HAP-1 (cell line): ENCODE measurements around the gene PTPRG.

Source experiments
- DNase-seq, 2 experiments: peaks; one replicate each; pipeline ENCODE4 v3.0.0-alpha.2; 2016 to 2020; ENCODE audit warnings: low spot score in 2 of 2
- H3K27me3 ChIP-seq: fragments of 250-450 bp; sonication (Bioruptor Pico); 2 replicates; pipeline ENCODE4 v1.5.1; 2020; ENCODE audit warnings: low read depth, mild to moderate bottlenecking, moderate library complexity
- H3K36me3 ChIP-seq: fragments of 250-450 bp; sonication (Bioruptor Pico); replicated peaks from 2 replicates; pipeline ENCODE4 v1.5.1; 2020; ENCODE audit warnings: mild to moderate bottlenecking
- H3K4me1 ChIP-seq: fragments of 250-450 bp; sonication (Bioruptor Pico); 2 replicates; pipeline ENCODE4 v1.5.1; 2020; ENCODE audit warnings: mild to moderate bottlenecking
- H3K4me3 ChIP-seq: fragments of 250-450 bp; sonication (Bioruptor Pico); 2 replicates; pipeline ENCODE4 v1.5.1; 2020; ENCODE audit warnings: mild to moderate bottlenecking, moderate library complexity
- H3K9me3 ChIP-seq: fragments of 250-450 bp; sonication (Bioruptor Pico); 2 replicates; pipeline ENCODE4 v1.5.1; 2020; ENCODE audit warnings: mild to moderate bottlenecking, moderate library complexity
- in situ Hi-C: fragments of 300-500 bp; cut with MboI; formaldehyde crosslinking; loops from 3 replicates; pipeline ENCODE4 v1.14.3; 2020; ENCODE audit warnings: low sequenced_read_pairs, inconsistent platforms, mixed read lengths

Gene PTPRG

DNA sequence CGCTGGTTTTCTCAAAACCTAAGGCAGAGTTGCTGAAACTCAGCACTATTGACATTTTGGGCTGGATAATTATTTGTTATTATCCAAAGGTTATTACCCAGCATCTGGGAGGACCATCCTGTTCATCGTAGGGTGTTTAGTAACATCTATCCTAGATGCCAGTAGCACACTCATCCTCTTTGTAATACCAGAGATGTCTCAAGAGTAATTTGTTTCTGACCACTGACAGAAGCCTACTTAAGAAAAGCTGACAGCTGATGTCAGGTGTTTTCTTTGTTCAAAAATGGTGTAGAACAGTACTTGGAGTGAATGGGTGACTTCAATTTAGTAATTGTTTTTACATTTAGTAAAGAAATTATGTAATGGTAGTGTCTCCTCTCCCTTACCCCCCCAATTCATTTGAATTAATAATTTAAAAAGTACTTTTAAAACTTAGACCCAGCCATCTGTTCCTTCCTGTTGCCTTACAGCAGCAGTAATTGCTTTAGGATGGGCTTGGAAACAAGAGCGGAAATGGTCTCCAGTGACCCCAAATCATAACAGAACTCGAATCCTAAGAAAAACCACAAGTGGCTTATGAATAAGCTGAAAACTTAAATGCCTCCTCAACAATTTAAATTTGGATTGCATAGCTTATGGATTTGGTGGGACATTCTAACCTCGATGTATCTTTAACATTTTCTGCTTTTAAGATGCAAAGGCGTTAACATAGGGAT is 105.4 kb downstream of the PTPRG start:
- Histone ChIP-seq H3K27me3 (no peaks in the 10 kb centered on the region), H3K4me3 (no peak overlapping the region), H3K9me3 (no peaks in the 10 kb centered on the region), H3K4me1 (no peaks in the 10 kb centered on the region), H3K36me3 (no peaks in the 10 kb centered on the region)
- no peak for DNase-seq
- in situ Hi-C loops = no loop called here

DNA sequence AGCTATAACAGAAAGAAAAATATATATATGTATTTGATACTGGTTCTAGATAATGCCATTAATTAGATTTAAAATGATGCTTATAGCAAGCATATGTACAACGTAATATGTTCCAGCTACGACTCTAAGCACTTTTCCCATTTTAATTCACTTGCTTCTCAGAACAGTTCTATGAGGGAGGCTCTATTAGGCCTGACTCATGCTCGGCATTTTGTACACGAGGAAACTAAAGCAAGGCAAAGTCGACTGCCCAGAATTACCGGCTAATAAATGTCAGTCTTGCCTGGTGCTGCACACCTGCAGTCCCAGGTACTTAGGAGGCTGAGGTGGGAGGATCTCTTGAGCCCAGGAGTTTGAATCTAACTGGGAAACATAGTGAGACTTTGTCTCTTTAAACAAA is 106.0 kb downstream of the PTPRG start:
- Histone ChIP-seq H3K4me1 (no peaks in the 10 kb centered on the region), H3K27me3 (no peaks in the 10 kb centered on the region), H3K36me3 (no peaks in the 10 kb centered on the region), H3K4me3 (no peak overlapping the region), H3K9me3 (no peaks in the 10 kb centered on the region)
- DNase-seq = no peak
- in situ Hi-C loops = no loop called here

DNA sequence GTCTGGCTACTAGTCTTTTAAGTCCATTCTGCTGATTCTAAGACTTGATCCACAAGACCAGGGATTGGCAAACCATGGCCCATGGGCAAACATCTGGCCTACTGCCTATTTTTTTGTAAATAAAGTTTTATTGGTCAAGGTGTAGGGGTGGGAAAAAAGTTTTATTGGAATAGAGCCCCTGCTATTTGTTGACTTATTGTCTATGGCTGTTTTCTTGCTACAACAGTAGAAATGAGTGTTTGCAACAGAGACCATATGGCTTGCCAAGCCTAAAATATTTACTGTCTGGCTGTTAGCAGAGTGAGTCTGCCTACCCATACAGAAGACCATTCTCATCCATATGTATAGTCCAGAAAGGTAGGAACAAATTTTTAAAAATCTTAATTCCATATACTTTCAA is 106.4 kb downstream of the PTPRG start:
- H3K9me3 ChIP-seq = no peaks in the 10 kb centered on the region
- no peaks in the 10 kb centered on the region for H3K27me3 ChIP-seq
- H3K36me3 ChIP-seq = no peaks in the 10 kb centered on the region
- H3K4me3 ChIP-seq = no peak overlapping the region
- in situ Hi-C loops = no loop called here
- H3K4me1 ChIP-seq = no peaks in the 10 kb centered on the region
- no peak for DNase-seq

DNA sequence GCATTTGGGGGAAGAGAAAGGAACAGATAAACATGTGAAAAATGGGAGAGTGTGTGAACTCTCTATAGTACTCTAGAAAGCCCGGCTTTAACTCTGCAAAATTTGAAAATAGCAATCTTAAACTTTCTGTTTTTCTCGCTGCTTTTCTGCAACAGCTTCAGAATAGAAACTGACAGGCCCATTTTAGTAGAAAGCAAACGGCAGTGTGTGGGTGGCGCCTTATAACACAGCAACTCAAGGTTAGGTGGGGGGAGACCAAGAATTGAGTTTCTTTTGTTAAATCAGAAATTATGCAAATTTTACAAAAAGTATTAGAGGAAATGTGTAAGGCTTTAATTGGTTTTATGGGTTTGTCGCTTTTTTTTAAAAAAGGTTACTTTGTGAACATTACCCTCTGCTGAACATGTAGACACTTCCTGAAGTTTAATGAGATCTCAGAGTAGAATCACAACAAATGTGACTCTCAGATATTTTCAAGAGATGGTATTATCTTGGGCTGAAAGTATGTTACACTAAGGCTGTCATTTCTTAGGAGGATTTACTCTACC is 107.0 kb downstream of the PTPRG start:
- Histone ChIP-seq H3K4me3 (no peak overlapping the region), H3K9me3 (no peaks in the 10 kb centered on the region), H3K36me3 (peaks cover 2% of the 10 kb centered on the region; the same call in 1 of the 2 replicates), H3K27me3 (no peaks in the 10 kb centered on the region), H3K4me1 (no peaks in the 10 kb centered on the region; the same call in 1 of the 2 replicates)
- in situ Hi-C loops = no loop called here
- no peak for DNase-seq

DNA sequence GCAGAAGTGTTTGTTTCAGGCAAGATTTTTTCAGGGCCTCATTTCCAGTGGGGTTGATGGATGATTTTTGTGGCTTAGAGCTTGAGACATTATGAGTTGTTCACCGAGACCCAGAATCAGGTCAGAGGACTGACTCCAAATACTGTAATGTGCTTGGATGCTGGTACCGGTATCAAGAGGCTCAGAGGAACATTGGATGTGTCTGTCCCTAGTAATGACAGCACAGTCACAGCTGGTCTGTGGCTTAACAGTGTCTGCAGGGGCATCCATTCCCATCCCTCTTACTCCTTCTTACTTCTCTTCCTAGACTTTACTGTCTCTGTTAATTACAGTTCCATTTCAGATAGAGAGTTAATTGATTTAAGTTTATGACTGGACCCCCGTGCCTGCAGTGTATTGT is 107.8 kb downstream of the PTPRG start:
- DNase-seq = no peak
- H3K9me3 ChIP-seq = no peaks in the 10 kb centered on the region
- no peaks in the 10 kb centered on the region; the same call in 1 of the 2 replicates for H3K4me1 ChIP-seq
- no peak overlapping the region for H3K4me3 ChIP-seq
- no peaks in the 10 kb centered on the region for H3K27me3 ChIP-seq
- in situ Hi-C loops = no loop called here
- H3K36me3 ChIP-seq = peaks cover 2% of the 10 kb centered on the region; the same call in 1 of the 2 replicates

DNA sequence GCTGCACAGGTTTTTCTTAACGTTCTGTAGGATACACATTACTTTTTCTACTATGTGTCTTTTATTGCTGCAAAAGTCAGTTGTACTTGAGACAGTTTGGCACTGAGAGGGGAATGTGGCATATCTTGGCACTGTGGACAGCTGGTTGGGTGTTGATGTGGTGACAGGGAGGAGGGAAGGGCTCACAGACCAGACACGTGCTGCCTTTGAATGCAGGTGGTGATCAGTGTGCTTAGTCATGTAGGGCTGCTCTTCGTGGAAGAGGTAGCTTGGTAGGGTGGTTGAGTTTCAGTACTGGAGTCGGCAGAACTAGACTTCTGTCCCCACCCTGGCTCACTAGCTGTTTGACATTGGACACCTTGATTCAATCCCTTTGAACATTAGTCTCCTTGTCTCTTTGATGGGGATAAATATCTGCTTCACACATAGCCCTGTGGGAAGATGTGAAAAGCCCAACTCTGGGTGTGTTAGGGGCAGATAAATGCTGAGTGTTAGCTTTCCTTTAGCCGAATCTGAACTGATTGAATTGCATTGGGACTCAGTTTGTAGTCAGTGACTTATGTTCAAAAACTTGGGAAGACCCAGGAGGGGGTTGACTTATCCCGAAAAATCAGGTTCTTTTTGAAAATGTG is 108.4 kb downstream of the PTPRG start:
- DNase-seq = no peak
- H3K4me1 ChIP-seq = peaks cover 3% of the 10 kb centered on the region
- in situ Hi-C loops = no loop called here
- H3K27me3 ChIP-seq = no peaks in the 10 kb centered on the region
- no peaks in the 10 kb centered on the region for H3K9me3 ChIP-seq
- H3K4me3 ChIP-seq = no peak overlapping the region
- peaks cover 2% of the 10 kb centered on the region; the same call in 1 of the 2 replicates for H3K36me3 ChIP-seq

DNA sequence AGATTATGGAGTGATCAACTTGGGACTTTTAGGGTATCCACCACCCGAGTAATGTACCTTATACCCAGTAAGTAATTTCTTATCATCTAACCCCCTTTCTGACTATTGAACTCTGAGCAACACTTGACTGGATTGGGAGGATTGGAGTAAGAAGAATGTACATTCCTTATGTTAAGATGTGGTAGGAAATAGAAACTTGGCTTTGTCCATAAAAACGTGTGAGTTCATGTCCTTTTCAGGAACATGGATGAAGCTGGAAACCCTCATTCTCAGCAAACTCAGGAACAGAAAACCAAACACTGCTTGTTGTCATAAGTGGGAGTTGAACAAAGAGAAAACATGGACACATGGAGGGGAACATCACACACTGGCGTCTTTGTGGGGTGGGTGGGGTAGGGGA is 112.3 kb downstream of the PTPRG start:
- H3K4me3 ChIP-seq = no peak overlapping the region
- peaks cover 2% of the 10 kb centered on the region; the same call in 1 of the 2 replicates for H3K36me3 ChIP-seq
- peaks cover 4% of the 10 kb centered on the region for H3K4me1 ChIP-seq
- in situ Hi-C loops = no loop called here
- no peaks in the 10 kb centered on the region for H3K9me3 ChIP-seq
- no peaks in the 10 kb centered on the region for H3K27me3 ChIP-seq
- DNase-seq = no peak

DNA sequence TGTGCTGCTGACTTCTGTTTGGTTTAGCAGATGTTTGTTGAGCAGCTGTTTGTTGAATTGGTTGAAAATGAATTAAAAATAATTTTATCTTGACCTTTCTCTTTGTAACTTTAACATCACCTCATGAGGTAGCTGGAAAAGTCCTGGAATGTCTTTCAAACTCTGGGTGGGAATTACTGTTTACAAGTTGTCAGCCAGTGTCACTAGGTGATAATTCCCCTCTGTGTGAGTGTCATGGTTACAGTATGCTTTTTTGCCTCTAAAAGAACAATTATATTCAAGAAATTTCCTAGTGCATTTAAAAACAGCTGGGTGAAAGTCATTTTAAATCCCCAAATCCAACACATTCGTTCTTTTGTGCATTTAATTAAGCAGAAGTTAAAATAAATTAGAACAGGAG is 113.2 kb downstream of the PTPRG start:
- H3K9me3 ChIP-seq = no peaks in the 10 kb centered on the region
- H3K27me3 ChIP-seq = no peaks in the 10 kb centered on the region
- peaks cover 2% of the 10 kb centered on the region; the same call in 1 of the 2 replicates for H3K36me3 ChIP-seq
- no peak overlapping the region for H3K4me3 ChIP-seq
- H3K4me1 ChIP-seq = peaks cover 4% of the 10 kb centered on the region
- DNase-seq = no peak
- in situ Hi-C loops = no loop called here

DNA sequence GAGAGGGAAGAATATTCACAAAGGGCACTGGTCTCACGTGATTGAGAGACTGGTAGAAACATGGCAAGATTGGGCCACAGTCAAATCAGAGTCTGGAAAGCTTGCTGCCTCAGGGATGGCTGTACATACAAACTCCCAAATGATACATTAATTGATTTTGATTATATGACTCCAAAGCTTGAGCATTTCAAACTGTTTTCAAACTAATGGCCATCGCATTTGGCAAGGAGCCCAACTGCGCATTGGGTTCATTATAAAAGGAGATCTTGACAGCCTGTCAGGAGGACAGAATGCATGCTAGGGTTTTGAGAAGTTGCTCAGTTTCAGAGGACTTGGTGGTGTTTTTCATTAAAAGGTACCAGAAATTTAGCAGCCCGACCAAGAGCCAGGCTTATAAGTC is 117.7 kb downstream of the PTPRG start:
- Histone ChIP-seq H3K9me3 (no peaks in the 10 kb centered on the region), H3K36me3 (no peaks in the 10 kb centered on the region), H3K4me3 (no peak overlapping the region), H3K27me3 (no peaks in the 10 kb centered on the region; the same call in 1 of the 2 replicates), H3K4me1 (peaks cover 29% of the 10 kb centered on the region)
- DNase-seq = no peak
- in situ Hi-C loops = loop anchor here (25.0 kb wide), 1 partner anchor 508 kb away; no protein-coding TSS in a partner anchor

DNA sequence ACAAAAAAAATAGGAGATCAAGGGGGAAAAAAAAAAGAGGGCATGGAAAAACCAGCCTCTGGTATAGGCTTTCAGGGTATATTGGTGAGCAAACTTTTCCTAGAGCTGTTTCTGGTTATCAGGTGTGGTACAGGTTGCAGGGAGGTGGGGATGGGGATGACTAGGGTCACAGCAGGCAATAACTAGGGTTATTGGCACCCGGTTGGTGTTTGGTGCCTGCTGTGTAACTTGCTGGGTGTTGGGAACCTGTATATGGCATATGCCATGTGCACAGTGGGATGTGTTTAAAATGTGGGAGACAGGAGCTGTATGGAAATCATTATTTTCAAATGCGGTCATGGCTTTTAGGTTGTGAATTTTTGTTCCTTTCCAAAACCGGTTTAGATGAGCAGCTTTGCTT is 119.2 kb downstream of the PTPRG start:
- H3K4me1 ChIP-seq = peaks cover 25% of the 10 kb centered on the region
- H3K4me3 ChIP-seq = no peak overlapping the region
- DNase-seq = no peak
- H3K36me3 ChIP-seq = no peaks in the 10 kb centered on the region
- H3K27me3 ChIP-seq = peaks cover 6% of the 10 kb centered on the region; the same call in 1 of the 2 replicates
- in situ Hi-C loops = loop anchor here (10.0 to 25.0 kb wide), 2 partner anchors 116 to 507 kb away; partner anchors contain the start of gene PTPRG
- no peaks in the 10 kb centered on the region for H3K9me3 ChIP-seq

DNA sequence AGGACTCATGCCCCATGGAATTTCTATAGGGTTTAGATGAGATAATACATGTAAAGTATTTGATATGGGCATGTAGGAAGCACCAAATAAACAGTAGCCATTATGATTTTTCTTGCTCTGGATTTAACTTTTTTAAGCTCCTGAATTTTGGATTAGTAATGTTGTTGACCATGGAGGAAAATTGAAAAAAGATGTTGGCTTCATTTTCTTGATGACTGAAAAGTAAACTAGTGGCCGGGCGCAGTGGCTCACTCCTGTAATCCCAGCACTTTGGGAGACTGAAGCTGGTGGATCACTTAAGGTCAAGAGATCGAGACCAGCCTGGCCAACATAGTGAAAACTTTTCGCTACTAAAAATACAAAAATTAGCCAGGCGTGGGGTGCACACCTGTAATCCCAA is 120.3 kb downstream of the PTPRG start:
- Histone ChIP-seq H3K9me3 (no peaks in the 10 kb centered on the region), H3K4me3 (no peak overlapping the region), H3K36me3 (no peaks in the 10 kb centered on the region), H3K27me3 (peaks cover 6% of the 10 kb centered on the region; the same call in 1 of the 2 replicates), H3K4me1 (peaks cover 26% of the 10 kb centered on the region)
- DNase-seq = no peak
- in situ Hi-C loops = loop anchor here (10.0 to 25.0 kb wide), 2 partner anchors 117 to 506 kb away; partner anchors contain the start of gene PTPRG

DNA sequence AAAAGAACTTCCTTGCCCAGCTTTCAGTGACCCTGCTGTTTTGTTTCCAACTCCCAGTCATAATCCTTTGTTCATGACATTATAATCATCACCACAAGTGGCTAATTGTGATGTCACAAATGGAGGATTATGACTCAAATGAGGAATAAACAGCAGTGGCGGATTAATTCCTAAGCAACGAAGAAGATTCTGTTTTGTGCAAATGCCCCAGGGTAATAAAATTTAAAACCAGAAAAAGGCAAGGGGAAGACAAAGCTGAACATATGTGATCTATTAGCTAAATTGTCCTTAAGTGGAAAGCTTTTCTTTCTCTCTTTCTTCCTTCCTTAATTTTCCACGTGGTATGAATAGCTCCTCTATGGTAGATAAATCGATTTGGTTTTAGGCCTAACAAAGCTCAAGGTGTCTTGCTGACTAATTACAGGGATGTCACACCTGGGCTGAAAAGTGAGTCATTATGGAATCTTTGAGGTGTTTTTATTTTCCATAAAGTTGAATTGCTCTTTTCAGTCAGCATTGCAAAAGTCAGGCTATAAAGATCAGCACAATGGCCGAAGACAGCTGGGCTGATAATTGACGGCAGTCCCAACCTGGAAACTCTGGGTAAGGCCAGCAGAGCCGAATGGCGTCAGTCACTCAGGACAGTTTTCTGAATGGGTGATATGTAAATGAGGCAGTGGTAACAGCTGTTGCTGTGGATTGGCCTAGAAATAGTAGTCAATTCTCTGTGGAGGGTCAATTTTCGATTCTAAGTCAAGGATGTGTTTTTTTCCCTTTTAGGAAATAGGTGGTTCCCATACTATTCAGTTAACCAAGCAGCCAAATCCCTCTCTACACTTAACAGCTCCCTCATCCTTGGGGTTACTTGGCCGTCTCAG is 121.5 kb downstream of the PTPRG start:
- Histone ChIP-seq H3K4me3 (no peak overlapping the region), H3K36me3 (no peaks in the 10 kb centered on the region), H3K27me3 (peaks cover 6% of the 10 kb centered on the region; the same call in 1 of the 2 replicates), H3K4me1 (peaks cover 39% of the 10 kb centered on the region), H3K9me3 (no peaks in the 10 kb centered on the region)
- in situ Hi-C loops = loop anchor here (10.0 to 25.0 kb wide), 2 partner anchors 118 to 504 kb away; partner anchors contain the start of gene PTPRG
- peak; percentile 80 to 98 for DNase-seq

DNA sequence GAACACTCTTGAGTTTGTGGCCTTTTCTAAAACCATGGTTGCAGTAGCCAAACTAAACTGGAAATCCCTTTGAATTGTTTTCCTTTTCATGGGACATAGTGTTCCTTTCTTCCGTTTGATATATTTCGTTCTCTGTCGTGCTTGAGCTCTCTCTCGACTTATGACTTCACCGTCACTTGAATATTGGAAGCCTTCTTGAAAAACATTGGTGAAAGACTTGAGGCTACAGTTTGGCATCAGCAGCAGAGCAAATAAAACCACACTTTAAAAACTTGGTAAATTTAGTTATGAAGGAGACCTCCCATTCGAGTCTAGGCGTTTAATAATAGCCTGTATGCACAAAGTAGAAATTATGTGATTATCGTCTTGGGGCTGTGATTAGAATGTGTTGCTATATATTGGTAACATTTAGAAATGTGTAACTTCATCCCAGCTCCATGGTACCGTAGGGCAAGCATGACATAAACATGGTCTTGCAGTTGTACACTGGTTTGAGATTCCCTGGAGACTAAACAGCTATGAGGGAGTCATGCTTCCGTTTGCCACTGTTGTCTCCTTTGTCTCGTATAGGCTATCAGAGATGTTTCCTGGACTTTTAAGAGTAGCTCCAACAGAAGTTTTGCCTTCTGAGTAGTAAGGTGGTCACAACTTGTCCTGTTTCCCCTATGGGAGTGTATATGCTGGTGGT is 122.3 kb downstream of the PTPRG start:
- DNase-seq = no peak
- H3K4me1 ChIP-seq = peaks cover 46% of the 10 kb centered on the region
- peaks cover 6% of the 10 kb centered on the region; the same call in 1 of the 2 replicates for H3K27me3 ChIP-seq
- in situ Hi-C loops = loop anchor here (10.0 to 25.0 kb wide), 2 partner anchors 119 to 504 kb away; partner anchors contain the start of gene PTPRG
- H3K36me3 ChIP-seq = no peaks in the 10 kb centered on the region
- H3K9me3 ChIP-seq = no peaks in the 10 kb centered on the region
- no peak overlapping the region for H3K4me3 ChIP-seq
